Fibroblast of mammary gland (primary cell): ENCODE data around the gene ELOVL2.

Experiments
- DNase-seq: peaks from one replicate; pipeline ENCODE4 v3.0.0-alpha.2; 2010; ENCODE audit warnings: low read depth
- H3K4me3 ChIP-seq: 2 replicates; pipeline ENCODE4 v1.5.1; 2011; ENCODE audit warnings: low read depth, mild to moderate bottlenecking, low read length, moderate library complexity; ENCODE audit not compliant: control insufficient read depth
- CTCF ChIP-seq: conservative IDR thresholded peaks from 2 replicates; pipeline ENCODE4 v1.5.1; 2011; ENCODE audit warnings: low read depth, low read length, inconsistent platforms; ENCODE audit not compliant: control insufficient read depth, insufficient read depth

The ELOVL2 gene

DNA sequence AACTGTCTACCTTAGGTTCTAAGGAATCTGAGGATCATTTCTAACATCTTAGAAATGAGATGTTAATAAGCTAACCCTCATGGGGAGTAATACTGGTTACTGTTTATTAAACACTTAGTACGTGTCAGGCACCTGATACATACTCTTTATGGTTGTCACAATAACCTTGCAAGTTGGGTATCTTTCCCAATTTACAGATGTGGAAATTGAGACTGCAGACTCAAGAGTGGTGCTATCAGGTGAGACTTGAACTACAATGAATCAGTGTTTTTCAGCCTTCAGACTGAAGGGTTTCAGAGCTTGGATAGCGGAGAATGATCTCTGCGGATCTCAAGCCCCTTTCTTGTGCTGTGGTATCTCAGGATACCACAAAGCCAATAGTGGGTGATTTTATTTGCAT lies 27.0 kb downstream of the ELOVL2 start:
- no peak for DNase-seq
- H3K4me3 ChIP-seq, result no peak overlapping the region
- TF ChIP-seq CTCF, result no peak

GRCh38 chr6:11016452-11016851 lies 27.7 kb downstream of the ELOVL2 start:
- H3K4me3 ChIP-seq, result no peak overlapping the region
- TF ChIP-seq CTCF, result no peak
- DNase-seq, result no peak

- no peak overlapping the region for H3K4me3 ChIP-seq
- no peak for DNase-seq
- no peak for TF ChIP-seq CTCF
Measured at GRCh38 chr6:11015102-11015501, 29.0 kb downstream of the ELOVL2 start.

DNA sequence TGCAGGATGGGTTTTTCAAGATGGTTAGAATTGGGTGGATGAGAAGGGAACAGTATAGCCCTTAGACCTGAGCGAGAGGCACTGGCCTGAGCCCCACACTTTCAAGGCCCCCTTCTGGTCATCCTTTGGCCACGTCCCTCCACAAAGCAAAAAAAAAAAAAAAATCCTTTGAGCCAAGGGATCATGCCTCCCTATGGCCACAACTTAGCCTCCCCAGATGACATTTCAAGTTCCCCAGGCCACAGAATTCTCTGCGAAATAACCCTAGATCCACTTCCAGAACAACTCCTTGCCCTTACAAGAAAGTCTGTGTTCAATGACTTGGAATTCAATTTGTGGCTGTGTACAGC lies 30.4 kb downstream of the ELOVL2 start:
- no peak overlapping the region for H3K4me3 ChIP-seq
- no peak for TF ChIP-seq CTCF
- DNase-seq, result no peak

DNA sequence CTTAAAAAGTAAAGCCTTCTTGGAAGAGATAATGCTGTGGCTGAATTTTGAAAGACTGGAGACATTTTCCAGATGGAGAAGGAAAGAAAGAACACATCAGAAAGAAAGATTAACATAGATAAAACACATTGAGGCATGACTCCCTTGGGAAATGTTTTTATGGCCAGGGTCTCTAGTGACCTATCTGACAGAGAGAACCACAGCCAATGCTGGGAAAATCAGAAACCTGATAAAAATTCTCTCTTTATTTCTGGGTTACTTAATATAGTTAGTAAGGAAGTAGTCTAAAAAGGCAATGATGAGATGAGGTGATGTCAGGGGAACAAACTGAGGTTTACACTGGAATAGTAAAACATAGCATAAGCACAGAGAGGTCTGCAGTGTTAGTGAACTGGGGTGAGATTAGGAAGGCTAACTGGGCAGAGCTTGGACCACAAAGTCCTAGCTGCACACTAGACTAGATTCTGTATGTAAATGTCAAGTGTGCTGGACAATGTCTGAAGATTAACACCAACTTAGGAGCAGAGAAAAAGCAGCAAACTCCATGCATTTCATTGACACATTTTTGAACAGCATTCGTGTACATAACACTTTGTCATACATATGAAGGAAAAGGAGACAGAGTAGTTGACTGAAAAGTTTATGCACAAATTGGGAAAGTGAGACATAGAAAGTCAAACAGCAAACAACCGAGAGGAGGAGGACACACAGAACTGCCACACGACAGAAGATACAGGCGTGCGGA lies 31.0 kb downstream of the ELOVL2 start:
- DNase-seq, result no peak
- no peak for TF ChIP-seq CTCF
- H3K4me3 ChIP-seq, result no peak overlapping the region

DNA sequence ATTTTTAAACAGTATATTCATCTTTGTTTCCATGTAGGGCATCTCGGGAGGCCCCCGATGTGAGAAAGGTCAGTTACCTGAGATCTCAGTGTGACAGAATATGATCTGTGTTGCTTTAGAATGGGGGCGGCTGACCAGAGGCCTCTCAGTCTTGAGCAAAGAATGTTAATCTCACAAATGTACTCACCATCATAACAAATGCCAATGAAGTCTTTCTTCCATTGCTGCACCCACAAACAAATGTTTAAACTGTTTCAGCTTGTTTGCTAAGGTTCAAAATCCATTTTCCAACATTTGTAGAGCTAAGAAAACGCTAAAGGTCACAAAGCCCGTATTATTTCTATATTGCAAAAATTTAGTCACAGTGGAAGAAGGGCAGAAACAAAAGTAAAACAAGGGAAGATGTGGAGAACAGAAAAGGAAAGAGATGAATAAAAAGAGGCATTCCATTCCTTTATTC lies 31.8 kb downstream of the ELOVL2 start:
- no peak overlapping the region for H3K4me3 ChIP-seq
- no peak for TF ChIP-seq CTCF

More for the DNA sequence above, 31.8 kb downstream of the ELOVL2 start:
- no peak for DNase-seq
